HL-60 (cell line): ENCODE measurements around the gene MSI2.

Source experiments
- CTCF ChIP-seq: IDR thresholded peaks from one replicate; pipeline ENCODE4 v1.5.1; 2011; ENCODE audit warnings: low read length, control low read depth, inconsistent platforms; ENCODE audit not compliant: insufficient read depth
- GABPA ChIP-seq: IDR thresholded peaks from 2 replicates; pipeline ENCODE4 v1.6.1; 2012; ENCODE audit warnings: low read depth

- TF ChIP-seq CTCF (no peak), GABPA (no peak)
Observed at GRCh38 chr17:57357392-57357784, 101.1 kb downstream of the MSI2 start.
